Retinal pigment epithelial cell (primary cell): Measurements from ENCODE around the gene SAMM50.

Experiments used
- DNase-seq: peaks from one replicate; pipeline ENCODE4 v3.0.0-alpha.2; 2010; ENCODE audit warnings: low read depth
- H3K4me3 ChIP-seq: 2 replicates; pipeline ENCODE4 v1.5.1; 2011; ENCODE audit warnings: mild to moderate bottlenecking, low read length, control low read depth, moderate library complexity
- TF ChIP-seq, protein P1 (sequence below): conservative IDR thresholded peaks from 2 replicates; pipeline ENCODE4 v1.5.1; 2011; ENCODE audit warnings: low read depth, low read length, control low read depth, inconsistent platforms

Gene SAMM50

DNA sequence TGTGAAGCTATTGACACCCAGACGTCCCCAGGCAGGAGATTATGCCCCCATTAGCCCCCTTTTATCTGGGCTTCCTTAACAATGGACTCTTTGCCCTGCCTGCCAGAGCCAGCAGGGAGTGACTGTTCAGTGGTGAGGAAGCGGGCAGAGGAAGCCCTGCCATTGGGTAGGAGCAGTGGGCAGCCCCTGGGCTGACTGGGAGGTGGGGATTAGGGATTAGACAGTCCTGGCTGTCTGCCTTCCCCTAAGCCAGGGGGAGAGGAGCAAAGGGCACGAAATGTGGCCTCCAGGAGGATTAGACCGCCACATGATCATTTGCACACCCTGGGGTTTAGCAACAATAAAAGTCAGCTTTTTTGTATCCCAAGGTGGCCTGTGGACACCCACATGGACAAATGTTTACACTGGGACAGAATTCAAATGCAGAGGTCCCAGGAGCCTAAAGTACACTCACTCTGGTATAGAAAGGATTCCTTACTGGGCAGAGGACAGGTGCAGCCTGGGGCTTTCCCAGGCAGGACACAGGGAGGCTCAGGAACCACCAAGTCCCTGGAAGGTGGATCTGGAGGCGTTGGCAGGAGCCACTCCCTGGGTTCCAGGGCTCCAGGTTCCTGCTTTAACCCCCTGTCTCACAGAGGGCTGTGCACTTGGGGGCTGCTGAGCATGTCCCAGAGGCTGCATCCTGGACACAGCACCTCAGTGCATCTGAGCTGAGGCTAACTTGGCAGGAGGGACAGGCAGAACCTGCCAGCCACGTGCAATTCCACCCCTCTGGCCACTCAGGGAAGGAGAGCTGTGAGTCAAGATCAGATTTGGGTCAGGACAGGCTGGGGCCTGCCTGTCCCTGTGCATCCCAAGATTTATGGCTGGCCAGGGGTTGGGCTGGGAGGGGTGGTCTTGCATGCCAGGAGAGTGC lies 29.6 kb upstream of the SAMM50 start:
- DNase-seq: peak; percentile 94
- TF ChIP-seq, protein P1, sequence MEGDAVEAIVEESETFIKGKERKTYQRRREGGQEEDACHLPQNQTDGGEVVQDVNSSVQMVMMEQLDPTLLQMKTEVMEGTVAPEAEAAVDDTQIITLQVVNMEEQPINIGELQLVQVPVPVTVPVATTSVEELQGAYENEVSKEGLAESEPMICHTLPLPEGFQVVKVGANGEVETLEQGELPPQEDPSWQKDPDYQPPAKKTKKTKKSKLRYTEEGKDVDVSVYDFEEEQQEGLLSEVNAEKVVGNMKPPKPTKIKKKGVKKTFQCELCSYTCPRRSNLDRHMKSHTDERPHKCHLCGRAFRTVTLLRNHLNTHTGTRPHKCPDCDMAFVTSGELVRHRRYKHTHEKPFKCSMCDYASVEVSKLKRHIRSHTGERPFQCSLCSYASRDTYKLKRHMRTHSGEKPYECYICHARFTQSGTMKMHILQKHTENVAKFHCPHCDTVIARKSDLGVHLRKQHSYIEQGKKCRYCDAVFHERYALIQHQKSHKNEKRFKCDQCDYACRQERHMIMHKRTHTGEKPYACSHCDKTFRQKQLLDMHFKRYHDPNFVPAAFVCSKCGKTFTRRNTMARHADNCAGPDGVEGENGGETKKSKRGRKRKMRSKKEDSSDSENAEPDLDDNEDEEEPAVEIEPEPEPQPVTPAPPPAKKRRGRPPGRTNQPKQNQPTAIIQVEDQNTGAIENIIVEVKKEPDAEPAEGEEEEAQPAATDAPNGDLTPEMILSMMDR: no peak
- H3K4me3 ChIP-seq: peak overlapping the region; percentile 85

DNA sequence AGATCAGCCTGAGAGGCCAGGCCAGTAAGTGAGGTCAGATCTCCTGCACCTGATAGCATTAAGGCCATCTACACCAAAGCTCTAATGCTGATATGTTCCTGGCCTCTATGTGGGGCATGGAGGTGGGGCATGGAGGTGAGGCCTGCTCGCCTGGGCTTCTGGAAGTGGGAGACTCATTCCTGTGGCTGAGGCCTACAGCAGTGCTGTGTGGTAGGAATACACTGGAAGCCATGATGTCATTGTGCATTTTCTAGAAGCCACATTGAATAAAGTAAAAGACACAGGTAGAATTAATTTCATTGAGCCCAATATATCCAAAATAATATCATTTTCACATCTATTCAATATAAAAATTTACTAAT lies 28.9 kb upstream of the SAMM50 start:
- TF ChIP-seq, protein P1: no peak
- DNase-seq: no peak
- H3K4me3 ChIP-seq: no peak overlapping the region

DNA sequence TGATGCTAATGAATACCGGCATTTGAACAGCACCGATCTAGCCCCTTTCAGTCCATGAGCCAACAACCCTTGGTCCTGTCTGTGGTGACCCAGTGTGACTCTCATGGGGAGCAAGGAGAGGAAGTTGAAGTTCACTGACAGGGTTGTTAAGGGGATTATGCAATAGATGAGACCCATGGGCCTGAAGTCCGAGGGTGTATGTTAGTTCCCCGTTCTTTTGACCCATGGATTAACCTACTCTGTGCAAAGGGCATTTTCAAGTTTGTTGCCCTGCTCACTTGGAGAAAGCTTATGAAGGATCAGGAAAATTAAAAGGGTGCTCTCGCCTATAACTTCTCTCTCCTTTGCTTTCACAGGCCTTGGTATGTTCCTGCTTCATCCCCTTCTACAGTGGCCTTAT lies 26.8 kb upstream of the SAMM50 start:
- H3K4me3 ChIP-seq: no peak overlapping the region
- TF ChIP-seq, protein P1: no peak

DNA sequence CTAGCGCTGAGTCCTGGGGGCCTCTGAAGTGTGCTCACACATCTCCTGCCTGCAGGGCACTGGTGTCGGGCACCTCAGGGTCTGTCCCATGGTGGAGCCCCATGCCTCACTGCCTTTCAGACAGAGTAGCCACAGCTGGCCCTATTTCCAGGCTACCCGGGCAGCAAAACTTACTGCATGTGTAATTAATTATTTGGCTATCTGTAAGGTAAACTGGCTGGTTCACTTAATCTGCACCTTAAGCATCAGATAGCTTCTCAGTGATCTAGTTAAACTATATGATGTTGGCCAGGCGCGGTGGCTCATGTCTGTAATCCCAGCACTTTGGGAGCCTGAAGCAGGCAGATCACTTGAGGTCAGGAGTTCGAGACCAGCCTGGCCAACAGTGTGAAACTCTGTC lies 26.3 kb upstream of the SAMM50 start:
- DNase-seq: no peak
- H3K4me3 ChIP-seq: no peak overlapping the region
- TF ChIP-seq, protein P1: no peak

More for the DNA sequence above, 26.8 kb upstream of the SAMM50 start:
- no peak for DNase-seq

DNA sequence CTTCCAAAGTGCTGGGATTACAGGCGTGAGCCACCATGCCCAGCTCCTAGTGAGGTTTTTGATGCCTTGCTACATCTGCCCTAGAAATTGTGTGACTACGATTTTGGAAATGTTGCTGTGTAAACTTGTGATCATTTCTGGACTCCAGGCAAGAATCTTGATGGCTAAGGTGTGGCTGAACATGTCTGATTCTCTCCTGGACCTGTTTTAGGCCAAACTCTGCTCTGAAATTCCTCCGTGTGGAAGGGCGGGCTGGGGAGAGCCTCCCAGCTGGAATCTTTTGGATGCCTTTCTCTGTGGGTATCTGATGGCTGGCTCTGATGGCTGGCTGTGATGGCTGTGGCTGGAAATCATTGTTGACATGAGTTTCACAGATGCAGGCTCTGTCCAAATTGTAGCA lies 23.5 kb upstream of the SAMM50 start:
- no peak for DNase-seq
- no peak overlapping the region for H3K4me3 ChIP-seq
- TF ChIP-seq, protein P1: no peak

DNA sequence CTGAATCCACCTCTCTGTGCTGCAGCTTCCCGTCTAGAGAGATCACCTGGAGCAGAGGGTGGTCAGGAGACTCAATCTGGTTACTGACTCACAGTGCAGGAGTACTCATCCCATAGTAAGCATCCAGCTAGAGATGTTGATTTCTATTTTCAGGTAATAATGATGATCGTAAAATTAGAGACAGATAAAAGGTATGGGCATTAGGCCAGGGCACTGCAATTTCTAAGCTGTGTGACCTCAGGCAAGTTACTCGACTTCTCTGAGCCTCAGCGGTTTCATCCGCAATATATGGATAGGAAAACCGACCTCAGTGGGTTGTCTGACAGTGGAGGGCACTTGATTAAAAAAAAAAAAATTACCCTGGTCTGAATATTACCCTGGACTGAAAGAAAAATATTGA lies 13.8 kb upstream of the SAMM50 start:
- no peak for DNase-seq

More for the DNA sequence above, 13.8 kb upstream of the SAMM50 start:
- H3K4me3 ChIP-seq: no peak overlapping the region
- TF ChIP-seq, protein P1: no peak
